HFF-Myc (cell line): ENCODE results near the gene PXDN.
"Not testable (repeated sequence)": the region's sequence is repeated elsewhere in the genome, so short reads cannot be mapped to it uniquely, and the experiment has no call there.

Experiments used
- DNase-seq: peaks from one replicate; pipeline ENCODE4 v3.0.0-alpha.2; 2011; ENCODE audit warnings: low read depth; ENCODE audit errors: extremely low read depth
- H3K4me3 ChIP-seq: replicated peaks from 2 replicates; pipeline ENCODE4 v1.5.1; 2011; ENCODE audit warnings: low read depth, mild to moderate bottlenecking, control low read depth, low read length
- TF ChIP-seq, protein P1 (sequence below): IDR thresholded peaks from 2 replicates; pipeline ENCODE4 v1.5.1; 2012; ENCODE audit warnings: mild to moderate bottlenecking, low read depth, low read length, control low read depth; ENCODE audit errors: missing control alignments

PXDN gene

GRCh38 chr2:1739961-1740715 lies 4.2 kb downstream of the PXDN start:
- no peak for DNase-seq
- no peak overlapping the region for H3K4me3 ChIP-seq
- TF ChIP-seq, protein P1, sequence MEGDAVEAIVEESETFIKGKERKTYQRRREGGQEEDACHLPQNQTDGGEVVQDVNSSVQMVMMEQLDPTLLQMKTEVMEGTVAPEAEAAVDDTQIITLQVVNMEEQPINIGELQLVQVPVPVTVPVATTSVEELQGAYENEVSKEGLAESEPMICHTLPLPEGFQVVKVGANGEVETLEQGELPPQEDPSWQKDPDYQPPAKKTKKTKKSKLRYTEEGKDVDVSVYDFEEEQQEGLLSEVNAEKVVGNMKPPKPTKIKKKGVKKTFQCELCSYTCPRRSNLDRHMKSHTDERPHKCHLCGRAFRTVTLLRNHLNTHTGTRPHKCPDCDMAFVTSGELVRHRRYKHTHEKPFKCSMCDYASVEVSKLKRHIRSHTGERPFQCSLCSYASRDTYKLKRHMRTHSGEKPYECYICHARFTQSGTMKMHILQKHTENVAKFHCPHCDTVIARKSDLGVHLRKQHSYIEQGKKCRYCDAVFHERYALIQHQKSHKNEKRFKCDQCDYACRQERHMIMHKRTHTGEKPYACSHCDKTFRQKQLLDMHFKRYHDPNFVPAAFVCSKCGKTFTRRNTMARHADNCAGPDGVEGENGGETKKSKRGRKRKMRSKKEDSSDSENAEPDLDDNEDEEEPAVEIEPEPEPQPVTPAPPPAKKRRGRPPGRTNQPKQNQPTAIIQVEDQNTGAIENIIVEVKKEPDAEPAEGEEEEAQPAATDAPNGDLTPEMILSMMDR, result no peak

DNA sequence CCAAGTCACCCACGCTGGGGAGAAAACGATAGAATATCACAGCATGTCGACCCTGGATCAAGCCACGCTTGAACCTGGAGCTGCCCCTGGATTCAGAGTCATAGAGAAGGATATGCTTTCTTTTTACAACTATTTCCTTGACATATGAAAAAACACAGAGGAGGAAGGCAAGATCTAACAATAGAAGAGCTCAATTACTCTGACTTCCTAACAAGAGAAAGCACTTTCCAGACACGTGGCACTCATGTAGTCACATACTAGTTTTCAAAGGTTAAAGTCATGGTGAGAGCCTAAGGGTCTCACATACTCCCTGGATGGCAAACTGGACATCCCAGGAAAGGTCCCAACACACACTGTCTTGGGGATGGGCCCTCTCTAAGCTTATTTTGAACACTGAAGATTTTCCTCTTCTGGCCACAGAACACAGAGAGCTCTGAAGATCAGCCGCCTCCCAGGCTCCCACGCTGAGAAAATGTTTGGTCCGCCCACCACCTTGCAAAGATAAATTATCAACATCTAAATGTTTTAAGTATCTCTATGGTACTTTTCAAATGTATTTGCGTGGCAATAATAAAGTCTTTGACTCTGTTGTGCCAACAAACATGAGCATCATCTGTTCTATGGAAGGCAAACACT lies 4.9 kb downstream of the PXDN start:
- TF ChIP-seq, protein P1, result no peak
- no peak overlapping the region for H3K4me3 ChIP-seq
- DNase-seq, result no peak

- TF ChIP-seq, protein P1, result no peak
- no peak for DNase-seq
- no peak overlapping the region for H3K4me3 ChIP-seq
Observed at GRCh38 chr2:1738646-1739302, 5.5 kb downstream of the PXDN start.

DNA sequence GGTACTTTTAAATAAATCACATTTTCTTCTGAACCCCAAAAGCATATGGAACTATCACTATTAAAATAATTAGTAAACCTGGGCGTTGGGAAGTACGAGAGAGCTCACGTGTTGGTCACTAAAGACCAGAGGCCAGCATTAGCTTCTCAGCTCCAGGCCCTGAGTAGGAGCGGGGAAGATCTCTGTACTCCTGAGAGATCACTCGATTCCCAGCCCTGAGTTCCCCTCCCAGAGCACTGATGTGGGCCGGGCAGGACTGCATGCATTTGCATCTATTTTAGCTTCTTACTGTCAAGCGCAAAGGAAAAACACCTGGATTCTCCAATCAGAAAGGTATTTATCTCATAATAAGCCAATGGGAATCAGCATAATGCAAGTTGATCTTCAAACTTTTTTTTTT lies 6.2 kb downstream of the PXDN start:
- H3K4me3 ChIP-seq, result no peak overlapping the region
- no peak for DNase-seq
- TF ChIP-seq, protein P1, result no peak

- no peak for DNase-seq
- H3K4me3 ChIP-seq, result no peak overlapping the region
- TF ChIP-seq, protein P1, result no peak
Observed at GRCh38 chr2:1736997-1737480, 7.3 kb downstream of the PXDN start.

- TF ChIP-seq, protein P1, result no peak
- H3K4me3 ChIP-seq, result no peak overlapping the region
- DNase-seq, result no peak
Observed at GRCh38 chr2:1736045-1736444, 8.3 kb downstream of the PXDN start.

DNA sequence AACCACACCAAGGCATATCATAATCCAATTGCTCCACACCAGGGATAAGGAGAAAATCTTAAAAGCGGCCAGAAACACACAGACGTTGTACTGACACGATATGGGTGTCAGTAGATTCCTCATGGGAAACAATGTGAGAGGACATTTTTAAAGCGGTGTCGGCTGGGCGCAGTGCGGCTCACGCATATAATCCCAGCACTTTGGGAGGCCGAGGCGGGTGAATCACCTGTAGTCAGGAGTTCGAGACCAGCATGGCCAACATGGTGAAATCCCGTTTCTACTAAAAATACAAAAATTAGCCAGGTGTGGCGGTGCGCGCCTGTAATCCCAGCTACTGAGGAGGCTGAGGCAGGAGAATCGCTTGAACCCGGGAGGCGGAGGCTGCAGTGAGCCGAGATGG lies 11.0 kb downstream of the PXDN start:
- DNase-seq, result not testable (repeated sequence)

More for the DNA sequence above, 11.0 kb downstream of the PXDN start:
- H3K4me3 ChIP-seq, result not testable (repeated sequence)
